CD4-positive, alpha-beta T cell treated with Interleukin-2 at 100 ng/mL for 4 hours (primary cell): ENCODE measurements around the gene POLD2.
"Not testable (repeated sequence)": the region's sequence is repeated elsewhere in the genome, so short reads cannot be mapped to it uniquely, and the experiment has no call there.

ENCODE experiments used
- DNase-seq: peaks from one replicate; pipeline ENCODE4 v3.0.0-alpha.2; 2020; ENCODE audit warnings: low spot score

Gene POLD2

DNA sequence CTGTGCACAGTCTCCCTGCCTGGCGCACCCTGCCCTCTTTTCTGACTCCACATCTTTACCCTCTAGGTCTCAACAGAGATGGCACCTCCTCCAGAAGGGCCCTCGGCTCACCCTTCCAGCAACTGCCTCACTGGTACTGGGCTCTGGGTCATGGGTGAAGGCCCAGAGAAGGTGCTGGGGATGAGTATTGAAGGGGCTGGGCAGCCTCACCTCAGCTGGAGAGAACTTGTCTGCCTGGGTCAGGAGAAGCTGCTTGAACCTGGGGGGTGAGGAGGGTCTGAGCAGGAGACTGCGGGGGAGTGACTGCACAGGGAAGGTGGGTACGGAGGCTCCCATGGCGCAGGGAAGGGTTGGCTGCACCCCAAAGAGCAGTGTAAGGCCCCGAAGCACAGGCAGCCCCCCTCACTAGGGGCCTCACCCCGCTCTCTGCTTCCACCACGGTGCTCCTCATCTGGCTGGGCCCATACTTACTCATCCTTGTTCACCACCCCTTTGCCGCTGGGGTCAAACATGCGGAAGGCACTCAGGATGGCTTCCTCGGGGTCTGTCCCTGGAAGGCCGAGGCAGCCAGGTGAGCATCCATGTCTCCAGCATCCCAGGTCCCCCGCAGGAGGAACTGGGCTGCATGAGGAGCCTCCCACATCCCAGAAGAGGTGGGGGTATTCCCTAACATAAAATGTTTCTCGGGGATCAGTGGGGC, 16.1 kb upstream of the POLD2 start:
- no peak for DNase-seq

DNA sequence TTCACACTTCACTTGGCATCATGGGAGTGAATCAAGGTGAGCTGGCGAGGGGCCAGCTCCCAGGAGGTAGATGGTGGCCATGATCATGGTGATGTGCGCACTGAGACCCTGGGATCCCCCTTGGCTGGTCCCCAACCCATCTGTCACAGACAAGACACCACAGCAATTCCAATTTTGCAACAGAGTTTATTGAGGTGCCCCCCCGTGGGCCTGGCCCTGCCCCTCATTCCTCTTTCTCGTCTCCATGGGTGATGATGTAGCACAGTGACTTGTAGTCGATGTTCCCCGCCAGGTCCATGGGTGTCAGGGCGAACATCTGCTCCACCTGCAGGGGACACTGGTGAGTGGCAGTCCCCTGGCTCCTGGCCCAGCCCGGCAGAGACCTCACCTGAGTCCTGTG, 15.3 kb upstream of the POLD2 start:
- no peak for DNase-seq

DNA sequence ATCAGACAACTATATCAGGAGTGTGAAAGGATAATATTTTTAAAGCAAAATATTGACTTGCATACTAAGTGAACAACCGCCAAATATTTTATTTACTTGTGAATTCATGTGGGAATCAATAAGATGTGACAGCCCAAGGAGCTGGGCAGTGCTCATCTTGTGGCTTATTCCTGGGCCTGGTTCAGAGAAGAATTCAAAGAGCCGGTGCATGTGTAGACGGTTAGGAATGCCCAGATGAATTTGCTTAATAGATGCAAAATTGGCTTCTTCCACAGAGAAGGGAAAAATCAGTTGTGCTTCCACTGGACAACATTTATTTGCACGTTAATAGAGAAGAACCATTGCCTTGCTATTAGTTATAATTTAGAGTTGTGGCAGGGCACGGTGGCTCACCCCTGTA, 13.4 kb upstream of the POLD2 start:
- DNase-seq = no peak

DNA sequence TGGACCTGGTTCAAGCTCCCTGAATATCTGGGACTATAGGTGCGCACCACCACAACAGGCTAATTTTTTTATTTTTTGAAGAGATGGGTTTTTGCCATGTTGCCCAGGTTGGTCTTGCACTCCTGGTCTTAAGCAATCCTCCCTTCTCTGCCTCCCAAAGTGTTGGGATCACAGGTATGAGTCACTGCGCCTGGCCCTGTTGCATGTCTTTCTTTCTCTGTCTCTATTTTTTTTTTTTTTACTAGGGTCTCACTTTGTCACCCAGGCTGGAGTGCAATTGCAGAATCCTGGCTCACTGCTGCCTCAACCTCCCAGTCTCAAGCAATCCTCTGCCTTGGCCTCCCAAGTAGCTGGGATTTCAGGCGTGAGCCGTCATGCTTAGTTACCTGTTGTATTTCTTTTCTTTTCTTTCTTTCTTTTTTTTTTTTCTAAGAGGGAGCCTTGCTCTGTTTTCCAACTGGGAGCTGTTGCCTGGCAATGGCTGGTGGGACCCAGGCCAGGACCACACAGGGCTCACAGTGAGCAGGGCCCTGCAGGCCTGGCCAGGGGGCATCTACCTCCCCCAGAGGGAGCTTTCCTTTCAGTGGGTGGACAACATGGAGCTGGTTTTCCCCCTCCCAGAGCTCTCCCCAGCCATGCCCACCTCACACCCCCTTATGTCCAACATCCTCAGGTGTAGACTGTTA, 11.7 kb upstream of the POLD2 start:
- no peak for DNase-seq

DNA sequence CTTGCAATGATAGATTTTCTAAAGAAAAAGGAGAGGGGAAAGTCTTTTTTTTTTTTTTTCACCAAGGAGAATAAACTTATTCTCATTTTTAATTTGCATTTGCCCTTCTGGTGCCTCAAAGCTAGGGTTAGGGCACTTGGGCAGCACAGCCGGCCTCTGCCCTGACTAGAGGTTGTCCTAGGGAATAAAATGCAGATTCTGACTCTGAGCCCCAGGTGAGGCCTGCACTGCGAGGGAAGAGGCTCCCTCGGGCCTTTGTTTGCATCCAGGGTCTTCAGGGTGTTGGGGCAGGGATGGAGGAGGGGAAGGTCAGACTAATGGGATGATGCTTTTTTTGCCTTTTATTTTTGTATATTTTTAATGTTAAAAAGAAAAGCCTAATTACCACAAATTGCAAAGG, 9.9 kb upstream of the POLD2 start:
- DNase-seq = no peak

DNA sequence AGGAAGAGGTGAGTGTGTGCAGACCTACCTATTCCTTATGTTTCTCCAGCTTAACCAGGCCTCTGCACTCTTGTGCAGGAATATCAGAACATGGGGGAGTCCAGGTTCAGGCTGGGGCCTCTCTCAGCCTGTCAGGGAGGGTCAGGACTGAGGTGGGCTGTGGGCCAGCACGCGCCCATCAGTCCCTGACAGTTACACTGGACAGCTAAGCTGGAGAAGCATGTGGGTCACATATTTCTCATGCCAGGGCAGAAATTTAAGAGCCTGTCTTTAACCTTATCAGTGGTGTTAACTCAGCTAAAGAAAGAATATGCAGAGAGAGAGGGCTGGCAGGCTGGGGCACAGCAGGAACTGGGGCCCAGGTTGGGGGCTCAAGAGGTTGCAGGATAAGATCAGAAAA, 8.7 kb upstream of the POLD2 start:
- no peak for DNase-seq

DNA sequence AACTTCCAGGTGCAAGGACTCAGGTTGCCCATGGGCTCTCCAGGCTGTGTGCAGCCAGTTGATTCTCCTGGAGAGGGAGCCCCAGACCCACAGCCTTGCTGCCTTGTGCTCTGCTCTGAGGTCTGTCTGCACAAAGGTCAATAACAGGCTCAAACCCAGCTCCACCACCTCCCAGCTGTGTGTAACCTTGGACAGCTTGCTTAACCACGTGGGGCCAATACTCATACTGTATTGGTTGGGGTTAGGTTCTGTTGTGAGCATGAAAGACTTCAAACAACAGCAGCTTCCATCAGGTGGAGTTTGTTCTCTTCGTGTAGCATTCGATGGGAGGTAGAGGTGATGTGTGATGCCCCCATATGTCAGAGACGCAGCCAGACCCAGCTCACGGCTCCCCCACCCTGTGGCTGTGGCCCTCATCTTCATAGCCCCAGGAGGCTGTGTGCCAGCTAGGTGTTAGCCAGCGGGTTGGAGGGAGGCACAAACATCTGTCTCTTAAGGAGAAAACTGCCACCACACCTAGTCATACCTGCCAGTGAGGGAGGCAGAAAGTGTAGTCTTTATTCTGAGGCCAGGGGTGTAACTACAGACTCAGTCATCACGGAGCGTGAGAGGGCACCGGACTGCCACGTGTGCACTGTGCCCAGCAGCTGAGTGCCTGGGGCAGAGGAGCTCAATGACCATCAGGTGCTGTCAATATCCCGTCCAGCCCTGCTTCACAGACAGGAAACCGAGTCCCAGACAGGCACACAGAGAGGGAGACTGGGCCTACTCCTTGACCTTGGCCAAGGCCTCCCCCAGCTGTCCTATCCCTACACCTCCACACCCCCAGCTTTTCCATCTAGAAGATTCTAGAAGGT, 8.1 kb upstream of the POLD2 start:
- no peak for DNase-seq

DNA sequence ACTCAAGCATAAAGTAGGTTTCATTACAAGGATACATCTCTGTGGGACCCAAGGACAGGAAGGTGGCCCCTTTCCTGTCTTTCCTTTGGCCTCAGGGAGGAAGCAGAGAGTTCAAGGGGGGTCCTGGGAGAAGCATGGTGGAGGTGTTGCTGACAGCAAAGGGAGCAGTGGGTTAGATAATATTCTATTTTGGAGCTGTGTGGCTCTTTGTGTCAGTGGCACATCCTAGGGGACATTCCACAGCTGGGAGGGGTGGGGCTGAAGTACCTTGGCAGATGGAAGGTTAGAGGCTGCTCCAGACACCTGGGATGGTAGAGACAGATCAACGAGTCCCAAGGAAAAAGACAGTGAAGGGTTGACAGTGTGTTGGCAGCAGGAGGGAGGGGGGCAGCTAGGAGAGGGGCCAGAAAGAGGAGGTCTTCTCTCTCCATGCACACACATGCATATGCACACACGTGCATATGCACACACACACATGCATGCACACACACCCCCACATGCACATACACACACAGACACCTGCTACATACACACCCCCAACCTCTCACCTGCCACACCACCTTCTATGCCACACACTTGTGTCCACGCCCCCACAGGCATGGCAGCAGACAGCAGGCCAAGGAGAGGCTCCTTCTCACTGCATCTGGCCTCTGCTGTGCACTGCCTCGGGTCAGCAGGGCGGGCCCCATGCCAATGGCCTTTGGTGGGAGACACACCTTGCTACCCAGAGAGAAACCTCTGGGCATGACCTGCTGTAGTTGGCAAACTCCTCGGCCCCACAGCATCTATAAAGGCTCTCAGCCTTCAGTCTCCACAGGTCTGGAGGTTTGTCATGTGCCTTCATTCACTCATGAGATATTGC, 5.6 kb upstream of the POLD2 start:
- DNase-seq = no peak

DNA sequence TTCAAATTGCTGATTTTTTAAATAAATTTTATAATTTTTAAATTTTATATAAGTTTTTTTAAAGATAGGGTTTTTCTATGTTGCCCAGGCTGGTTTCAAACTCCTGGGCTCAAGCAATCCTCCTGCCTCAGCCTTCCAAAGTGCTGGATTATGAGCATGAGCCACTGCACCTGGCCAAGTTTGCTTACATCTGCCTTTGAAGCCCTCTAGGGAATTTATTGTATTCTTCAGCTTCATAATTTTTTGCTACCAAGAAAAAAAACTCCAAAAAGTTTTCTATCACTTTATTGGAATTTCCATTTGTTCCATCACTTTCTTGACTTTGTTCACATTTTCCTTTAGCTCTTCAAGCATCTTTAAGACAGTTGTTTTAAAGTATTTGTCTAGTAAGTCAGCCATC, 3.8 kb upstream of the POLD2 start:
- no peak for DNase-seq

DNA sequence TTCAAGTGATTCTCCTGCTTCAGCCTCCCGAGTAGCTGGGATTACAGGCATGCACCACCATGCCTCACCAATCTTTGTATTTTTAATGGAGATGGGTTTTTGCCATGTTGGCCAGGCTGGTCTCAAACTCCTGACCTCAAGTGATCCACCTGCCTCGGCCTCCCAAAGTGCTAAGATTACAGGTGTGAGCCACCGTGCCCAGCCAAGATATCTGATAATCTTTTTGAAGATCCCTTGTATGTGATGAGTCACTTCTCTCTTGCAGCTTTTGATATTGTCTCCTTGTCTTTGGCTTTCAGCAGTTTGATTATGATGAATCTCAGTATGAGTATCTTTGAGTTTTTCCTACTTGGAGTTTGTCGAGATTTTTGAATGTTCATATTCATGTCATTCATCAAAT, 3.2 kb upstream of the POLD2 start:
- not testable (repeated sequence) for DNase-seq

DNA sequence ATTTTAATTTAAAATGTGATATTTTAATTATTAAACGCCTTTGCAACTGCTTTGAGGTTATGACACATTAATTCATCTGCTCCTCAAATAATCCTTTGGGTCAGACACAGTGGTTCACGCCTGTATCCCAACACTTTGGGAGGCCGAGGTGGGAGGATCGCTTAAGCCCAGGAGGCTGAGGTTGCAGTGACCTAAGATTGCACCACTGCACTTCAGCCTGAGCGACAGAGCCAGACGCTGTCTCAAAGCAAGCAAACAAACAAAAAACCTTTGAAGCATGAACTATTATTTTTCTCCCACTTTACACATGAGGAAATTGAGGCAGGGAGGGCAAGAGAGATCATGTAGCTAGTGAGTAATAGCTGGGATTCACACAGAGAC, 1.5 kb upstream of the POLD2 start:
- no peak for DNase-seq

DNA sequence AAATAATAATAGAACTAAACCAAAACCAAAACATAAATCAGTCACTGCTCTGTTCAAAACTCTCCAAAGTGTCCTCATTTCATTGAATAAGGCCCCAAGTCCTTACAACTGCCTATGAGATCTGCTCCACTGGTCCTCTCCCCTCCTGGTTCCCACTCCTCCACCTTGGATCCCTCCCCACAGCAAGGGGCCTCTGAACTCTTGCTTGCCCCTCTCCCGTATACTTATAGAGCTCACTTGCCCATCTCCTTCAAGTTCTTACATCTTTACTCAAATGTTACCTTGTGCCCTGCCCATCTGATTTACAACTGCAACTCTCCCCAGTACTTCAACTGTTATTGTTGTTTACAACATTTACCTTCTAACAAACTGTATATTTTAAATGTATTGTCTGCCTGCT, 819 bp downstream of the POLD2 start:
- no peak for DNase-seq

DNA sequence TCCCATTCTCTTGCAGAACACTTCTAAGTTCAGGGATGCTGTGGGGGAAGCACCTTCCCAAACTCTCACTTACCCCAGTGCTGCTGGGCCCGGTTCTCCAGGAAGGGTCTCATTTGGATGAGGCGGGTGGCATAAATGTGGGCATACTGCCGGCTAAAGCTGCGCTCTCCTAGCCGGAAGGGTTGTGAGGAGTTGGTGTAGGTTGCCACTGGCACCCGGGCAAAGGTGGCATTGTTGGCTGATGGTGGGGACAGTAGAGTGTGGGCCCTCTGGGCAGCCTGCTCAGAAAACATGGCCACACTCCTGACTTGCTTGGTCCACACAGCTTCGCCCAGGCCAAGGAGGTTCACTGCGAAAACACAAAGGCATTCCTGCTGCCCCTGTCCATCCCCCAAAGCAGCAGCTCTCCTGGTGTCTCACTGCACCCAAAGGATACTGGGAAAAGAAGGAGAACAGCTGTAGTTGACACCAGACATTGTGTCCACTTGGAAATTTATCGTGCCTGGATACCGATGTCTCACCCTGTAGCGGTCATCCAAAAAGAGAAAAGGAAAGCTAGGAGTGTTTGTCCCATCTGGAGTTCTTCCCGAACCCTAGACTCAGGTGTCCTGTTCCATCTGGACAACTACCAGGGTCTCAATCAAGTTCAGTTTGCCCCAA, 1.5 kb downstream of the POLD2 start:
- no peak for DNase-seq

DNA sequence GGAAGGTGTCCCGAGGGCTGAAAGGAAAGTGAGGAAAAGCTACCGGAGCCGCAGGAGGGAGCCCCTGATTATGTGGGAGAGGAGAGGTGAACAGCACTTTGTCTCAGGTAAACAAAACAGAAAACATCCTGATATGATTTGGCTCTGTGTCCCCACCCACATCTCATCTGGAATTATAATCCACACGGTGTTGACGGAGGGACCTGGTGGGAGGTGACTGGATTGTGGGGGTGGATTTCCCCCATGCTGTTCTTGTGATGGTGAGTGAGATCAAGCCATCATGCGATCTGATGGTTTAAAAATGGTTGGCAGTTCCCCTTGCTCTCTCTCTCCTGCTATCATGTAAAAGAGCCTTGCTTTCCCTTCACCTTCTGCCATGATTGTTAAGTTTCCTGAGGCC, 3.0 kb downstream of the POLD2 start:
- no peak for DNase-seq

DNA sequence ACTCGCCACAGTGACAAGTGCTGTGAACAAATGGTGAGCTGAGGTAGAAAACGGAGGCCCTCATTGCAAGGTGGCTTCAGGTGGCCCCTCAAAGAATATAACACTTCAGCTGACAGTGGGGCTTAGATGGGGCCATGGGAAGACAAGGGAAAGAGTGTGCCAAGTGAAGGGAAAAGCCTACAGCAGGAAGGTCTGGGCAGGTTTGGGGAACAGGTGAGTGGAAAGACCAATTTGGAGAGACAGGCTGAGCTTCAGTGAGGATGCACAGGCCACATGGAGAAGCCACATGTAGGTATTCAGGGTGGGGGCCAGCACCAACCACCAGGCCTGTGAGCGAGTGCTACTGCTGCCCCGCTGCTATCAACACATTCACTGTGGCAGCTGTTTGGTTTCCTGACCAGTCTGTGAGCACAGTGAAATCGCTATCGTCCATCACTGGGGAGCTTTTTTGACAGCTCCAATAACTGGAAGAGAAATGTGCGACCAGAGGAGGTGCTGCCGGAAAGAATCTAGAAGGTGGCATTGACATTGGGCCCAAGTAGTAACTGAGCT, 3.4 kb downstream of the POLD2 start:
- DNase-seq = no peak

DNA sequence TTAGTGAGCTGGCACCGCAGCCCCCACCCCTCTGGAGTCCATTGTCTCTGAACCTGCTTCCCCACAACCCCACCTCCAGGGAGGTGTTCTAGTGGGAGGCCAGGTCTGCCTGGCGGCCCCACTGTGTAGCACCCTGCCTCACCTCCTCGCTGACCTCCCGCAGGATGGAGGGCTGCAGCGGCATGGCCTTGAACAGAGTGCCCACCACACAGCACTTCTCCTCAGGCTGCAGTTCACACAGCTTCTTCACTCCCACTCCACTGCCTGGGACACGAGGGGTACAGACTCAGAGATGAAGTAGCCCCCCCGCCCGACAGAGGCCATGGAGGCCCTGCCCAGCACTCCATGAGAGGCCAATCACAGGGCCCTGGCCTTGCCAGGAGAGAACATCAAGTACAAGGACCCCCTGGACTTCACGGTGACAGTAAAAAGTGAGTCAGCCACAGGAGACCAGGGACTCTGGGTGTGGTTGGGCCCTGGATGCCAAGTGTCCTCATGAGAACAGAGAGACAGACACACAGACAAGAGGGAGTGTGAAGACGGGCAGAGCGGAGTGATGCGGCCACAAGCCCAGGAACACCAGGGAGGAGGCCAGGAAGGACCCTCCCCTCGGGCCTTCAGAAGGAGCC, 5.4 kb downstream of the POLD2 start:
- no peak for DNase-seq

DNA sequence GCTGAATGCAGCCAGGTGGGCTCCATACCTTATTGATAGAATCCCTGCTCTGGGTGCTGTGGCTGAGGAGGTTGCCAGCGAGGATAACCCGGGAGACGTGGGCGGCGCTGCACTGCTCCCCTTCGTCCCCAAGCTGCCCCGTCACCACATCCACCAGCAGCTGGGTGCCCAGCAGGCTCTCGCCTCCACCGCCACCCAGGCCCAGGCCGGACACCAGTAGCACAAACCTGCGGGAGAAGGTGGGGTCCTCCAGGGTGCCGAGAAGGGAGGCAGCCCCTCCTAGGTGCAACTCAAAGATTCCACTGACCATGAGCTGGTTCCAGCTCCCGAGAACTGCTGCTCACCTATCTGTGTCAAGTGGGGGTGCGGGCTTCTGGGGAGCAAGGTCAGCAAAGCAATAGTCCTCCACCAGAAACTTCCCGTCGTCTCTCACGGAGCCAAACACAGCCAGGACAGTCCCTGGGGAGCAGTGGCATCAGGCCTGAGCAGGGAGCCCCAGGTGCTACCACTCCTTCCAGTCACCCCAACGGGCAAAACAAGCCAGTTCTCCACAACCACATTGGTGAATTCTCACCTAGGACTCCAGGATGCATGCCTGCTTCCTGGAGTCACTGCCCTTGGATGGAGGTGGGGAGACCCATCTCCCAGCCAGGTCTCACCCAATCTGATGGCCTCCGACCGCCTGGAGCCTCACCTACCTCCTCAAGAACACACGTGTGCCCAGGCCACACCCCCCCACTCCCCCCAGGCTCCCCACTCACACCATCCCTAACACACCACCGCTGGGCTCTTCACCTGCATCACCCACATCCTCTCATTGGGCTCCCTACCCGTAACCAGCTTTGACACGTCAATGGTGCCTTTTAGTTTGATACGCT, 6.3 kb downstream of the POLD2 start:
- DNase-seq = no peak

DNA sequence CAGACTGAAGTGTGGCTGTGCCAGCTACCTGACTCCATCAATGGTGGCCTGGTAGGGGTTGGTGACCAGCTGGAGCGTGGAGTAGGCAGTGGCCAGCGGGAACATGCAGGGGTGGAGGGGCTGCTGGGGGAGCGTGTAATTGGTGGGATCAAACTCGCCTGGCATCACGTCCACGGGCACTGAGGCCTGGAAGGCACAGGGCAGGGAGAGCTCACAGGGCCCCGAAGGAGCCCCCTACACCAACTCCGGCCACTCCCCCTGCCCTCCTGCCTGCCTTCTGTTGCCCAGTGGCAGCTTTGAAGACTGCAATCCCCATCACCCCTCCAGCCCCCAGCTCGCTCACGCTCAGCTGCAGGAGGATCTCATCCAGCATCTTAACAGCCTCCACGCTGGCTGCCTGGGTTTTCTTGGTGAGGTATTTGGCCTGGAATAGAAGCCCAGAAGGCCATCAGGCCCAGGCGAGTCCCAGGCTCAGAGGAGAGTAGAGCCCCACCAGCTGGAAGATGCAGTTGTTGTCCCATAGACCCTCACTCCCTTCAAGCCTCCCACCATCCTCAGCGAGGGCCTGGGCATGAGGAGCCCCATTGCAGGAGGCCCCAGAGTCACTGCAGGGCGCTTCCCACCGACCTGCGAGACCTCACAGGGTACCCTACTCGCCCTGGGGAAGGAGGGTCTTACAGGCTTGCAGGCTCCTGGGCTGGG, 7.1 kb downstream of the POLD2 start:
- DNase-seq = no peak
